HEK293T (cell line): ENCODE measurements around the gene CLEC17A.
"Not testable (repeated sequence)": the region's sequence is repeated elsewhere in the genome, so short reads cannot be mapped to it uniquely, and the experiment has no call there.

Experiments
- CTCF ChIA-PET: fragments of 350-600 bp; formaldehyde crosslinking; extraction: SDS; loops from one replicate; lab custom pipeline; 2021; ENCODE audit warnings: antibody characterized with exemption, inconsistent platforms; lab: Yijun Ruan, JAX
- POLR2A ChIA-PET: fragments of 350-600 bp; formaldehyde crosslinking; extraction: SDS; loops from one replicate; lab custom pipeline; 2020; ENCODE audit warnings: antibody characterized with exemption, inconsistent platforms; lab: Yijun Ruan, JAX
- DNase-seq: peaks from one replicate; pipeline ENCODE4 v3.0.0; 2012; ENCODE audit warnings: mixed read lengths; ENCODE audit errors: extremely low spot score
- ARNT ChIP-seq: fragments of 450-650 bp; IDR thresholded peaks from 2 replicates; pipeline ENCODE4 v1.6.1; 2017; ENCODE audit warnings: mild to moderate bottlenecking
- BHLHE40 ChIP-seq: fragments of 450-650 bp; IDR thresholded peaks from 2 replicates; pipeline ENCODE4 v1.6.1; 2016; ENCODE audit warnings: mild to moderate bottlenecking, moderate library complexity, borderline replicate concordance
- CTBP1 ChIP-seq: fragments of 450-650 bp; IDR thresholded peaks from 2 replicates; pipeline ENCODE4 v1.6.1; 2016; ENCODE audit warnings: borderline replicate concordance
- ELF4 ChIP-seq: fragments of 450-650 bp; IDR thresholded peaks from 2 replicates; pipeline ENCODE4 v1.6.1; 2017; ENCODE audit warnings: antibody characterized with exemption
- FOXA1 ChIP-seq: fragments of 450-650 bp; IDR thresholded peaks from 2 replicates; pipeline ENCODE4 v1.6.1; 2016; ENCODE audit warnings: mild to moderate bottlenecking
- FOXK2 ChIP-seq: fragments of 450-650 bp; IDR thresholded peaks from 2 replicates; pipeline ENCODE4 v1.6.1; 2016; ENCODE audit warnings: mild to moderate bottlenecking
- FOXM1 ChIP-seq: fragments of 450-650 bp; IDR thresholded peaks from 2 replicates; pipeline ENCODE4 v1.6.1; 2017; ENCODE audit warnings: mild to moderate bottlenecking, borderline replicate concordance
- L3MBTL2 ChIP-seq: fragments of 450-650 bp; conservative IDR thresholded peaks from 2 replicates; pipeline ENCODE4 v1.6.1; 2016; ENCODE audit warnings: mild to moderate bottlenecking
- LEF1 ChIP-seq: fragments of 450-650 bp; IDR thresholded peaks from 2 replicates; pipeline ENCODE4 v1.6.1; 2017; ENCODE audit warnings: mild to moderate bottlenecking, borderline replicate concordance
- NFRKB ChIP-seq: fragments of 450-650 bp; IDR thresholded peaks from 2 replicates; pipeline ENCODE4 v1.6.1; 2016; ENCODE audit warnings: mild to moderate bottlenecking, moderate library complexity
- SP1 ChIP-seq: fragments of 450-650 bp; IDR thresholded peaks from 2 replicates; pipeline ENCODE4 v1.6.1; 2017
- SUZ12 ChIP-seq: fragments of 450-650 bp; IDR thresholded peaks from 2 replicates; pipeline ENCODE4 v1.6.1; 2016; ENCODE audit warnings: mild to moderate bottlenecking
- TARDBP ChIP-seq: fragments of 450-650 bp; IDR thresholded peaks from 2 replicates; pipeline ENCODE4 v1.6.1; 2016
- ZNF384 ChIP-seq: fragments of 450-650 bp; IDR thresholded peaks from 2 replicates; pipeline ENCODE4 v1.6.1; 2016
- TF ChIP-seq, protein P1 (sequence below): fragments of 450-650 bp; IDR thresholded peaks from 2 replicates; pipeline ENCODE4 v1.6.1; 2016

CLEC17A gene

DNA sequence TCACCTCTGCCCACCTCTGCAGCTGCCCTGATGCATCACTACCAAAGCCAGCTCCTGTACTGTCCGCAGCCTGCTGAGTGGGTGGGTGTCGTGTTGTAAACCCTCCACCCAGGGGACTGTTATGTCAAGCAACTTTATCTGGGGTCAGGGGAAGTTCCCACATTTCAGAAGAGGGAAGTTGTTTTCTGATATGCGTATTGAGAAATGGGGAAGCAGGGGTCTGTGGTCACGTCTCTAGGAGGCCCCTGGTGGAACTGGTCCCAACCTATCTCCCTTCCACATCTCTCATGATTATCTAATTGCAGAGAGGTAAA, 31.2 kb downstream of the CLEC17A start:
- ChIA-PET POLR2A (no interaction called here), CTCF (no interaction called here)
- TF ChIP-seq LEF1 (no peak), TARDBP (no peak), SUZ12 (no peak), CTBP1 (no peak), ARNT (no peak), NFRKB (no peak), L3MBTL2 (no peak), ZNF384 (no peak), FOXK2 (no peak), FOXA1 (no peak), BHLHE40 (no peak), FOXM1 (no peak)
- TF ChIP-seq, protein P1, sequence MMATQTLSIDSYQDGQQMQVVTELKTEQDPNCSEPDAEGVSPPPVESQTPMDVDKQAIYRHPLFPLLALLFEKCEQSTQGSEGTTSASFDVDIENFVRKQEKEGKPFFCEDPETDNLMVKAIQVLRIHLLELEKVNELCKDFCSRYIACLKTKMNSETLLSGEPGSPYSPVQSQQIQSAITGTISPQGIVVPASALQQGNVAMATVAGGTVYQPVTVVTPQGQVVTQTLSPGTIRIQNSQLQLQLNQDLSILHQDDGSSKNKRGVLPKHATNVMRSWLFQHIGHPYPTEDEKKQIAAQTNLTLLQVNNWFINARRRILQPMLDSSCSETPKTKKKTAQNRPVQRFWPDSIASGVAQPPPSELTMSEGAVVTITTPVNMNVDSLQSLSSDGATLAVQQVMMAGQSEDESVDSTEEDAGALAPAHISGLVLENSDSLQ: no peak
- DNase-seq: no peak

DNA sequence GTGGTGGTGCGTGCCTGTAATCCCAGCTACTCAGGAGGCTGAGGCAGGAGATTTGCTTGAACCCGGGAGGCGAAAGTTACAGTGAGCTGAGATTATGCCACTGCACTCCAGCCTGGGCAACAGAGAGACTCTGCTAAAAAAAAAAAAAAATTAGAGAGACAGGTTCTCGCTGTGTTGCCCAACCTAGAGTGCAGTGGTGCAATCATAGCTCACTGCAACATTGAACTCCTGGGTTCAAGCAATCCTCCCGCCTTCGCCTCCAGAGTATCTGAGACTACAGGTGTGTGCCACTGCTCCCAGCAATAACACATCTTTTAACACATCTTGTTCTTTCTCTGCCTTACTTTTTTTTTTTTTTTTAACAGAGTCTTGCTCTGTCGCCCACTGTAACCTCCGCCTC, 32.7 kb downstream of the CLEC17A start:
- no peak for DNase-seq
- ChIA-PET CTCF (no interaction called here), POLR2A (no interaction called here)
- TF ChIP-seq ZNF384: no peak
- no peak for TF ChIP-seq TARDBP
- no peak for TF ChIP-seq NFRKB
- TF ChIP-seq ARNT: no peak
- TF ChIP-seq, protein P1: no peak
- TF ChIP-seq BHLHE40: no peak
- no peak for TF ChIP-seq SP1
- TF ChIP-seq FOXM1: no peak
- TF ChIP-seq ELF4: no peak
- TF ChIP-seq LEF1: no peak
- no peak for TF ChIP-seq FOXA1

DNA sequence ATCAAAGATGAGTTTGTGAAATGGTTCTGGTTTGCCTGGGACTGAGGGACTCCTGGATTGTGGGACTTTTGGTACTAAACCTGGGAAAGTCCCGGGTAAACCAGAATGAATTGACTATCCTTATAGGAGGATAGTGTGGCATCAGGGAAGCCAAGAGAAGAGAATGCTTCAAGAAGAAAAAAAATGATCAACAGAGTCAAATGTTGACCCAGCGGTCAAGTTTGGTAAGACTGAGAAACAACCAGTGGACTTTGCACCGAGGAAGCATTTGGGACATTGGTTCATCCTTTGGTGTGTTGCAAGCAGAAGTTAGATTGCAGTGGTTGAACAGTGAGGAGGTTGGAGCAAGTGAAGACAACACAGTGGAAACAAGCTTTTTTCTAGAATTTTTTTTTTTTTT, 33.5 kb downstream of the CLEC17A start:
- DNase-seq: no peak
- POLR2A ChIA-PET: no interaction called here
- CTCF ChIA-PET: no interaction called here
- TF ChIP-seq BHLHE40: no peak
- no peak for TF ChIP-seq SP1
- TF ChIP-seq FOXK2: no peak
- TF ChIP-seq CTBP1: no peak
- TF ChIP-seq LEF1: no peak

DNA sequence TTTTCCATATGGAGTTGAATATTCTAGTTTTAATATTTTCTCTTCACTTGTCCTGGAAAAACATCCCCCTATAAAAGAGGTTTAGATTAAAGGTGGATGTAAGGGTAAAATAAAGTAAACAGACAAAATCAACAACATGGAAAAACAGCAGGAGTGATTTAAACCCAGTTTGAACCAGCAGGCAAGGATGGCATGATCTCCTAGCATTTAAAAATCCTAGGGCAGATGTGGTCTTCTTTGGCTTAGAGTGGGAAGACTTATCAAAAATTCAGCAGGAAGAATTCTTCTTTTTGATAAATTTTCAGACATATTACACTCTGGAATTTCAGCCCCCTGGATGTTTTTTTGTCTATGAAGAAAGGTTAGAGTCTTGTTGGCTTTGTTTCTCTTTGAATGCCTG, 36.5 kb downstream of the CLEC17A start:
- no peak for DNase-seq
- ChIA-PET CTCF (no interaction called here), POLR2A (no interaction called here)
- TF ChIP-seq SP1 (no peak), NFRKB (no peak), ZNF384 (no peak), L3MBTL2 (no peak), ARNT (no peak), CTBP1 (no peak)

DNA sequence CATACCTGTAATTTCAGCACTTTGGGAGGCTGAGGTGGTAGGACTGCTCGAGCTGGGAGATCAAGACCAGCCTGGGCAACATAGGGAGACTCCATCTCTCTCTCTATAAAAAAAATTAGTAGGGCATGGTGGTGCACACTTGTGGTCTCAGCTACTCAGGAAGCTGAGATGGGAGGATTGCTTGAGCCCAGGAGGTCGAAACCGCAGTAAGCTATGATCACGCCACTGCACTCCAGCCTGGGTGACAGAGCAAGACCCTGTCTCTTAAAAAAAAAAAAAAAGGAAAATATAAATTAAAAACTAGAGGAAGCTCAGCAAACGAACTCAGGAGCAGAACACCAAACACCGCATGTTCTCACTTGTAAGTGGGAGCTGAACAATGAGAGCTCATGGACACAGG, 41.6 kb downstream of the CLEC17A start:
- CTCF ChIA-PET, DNase-seq: not testable (repeated sequence)
- POLR2A ChIA-PET: interaction anchor here (0.6 kb wide), 1 partner anchor 557 kb away, joined by 3 read pairs; no protein-coding TSS in a partner anchor

DNA sequence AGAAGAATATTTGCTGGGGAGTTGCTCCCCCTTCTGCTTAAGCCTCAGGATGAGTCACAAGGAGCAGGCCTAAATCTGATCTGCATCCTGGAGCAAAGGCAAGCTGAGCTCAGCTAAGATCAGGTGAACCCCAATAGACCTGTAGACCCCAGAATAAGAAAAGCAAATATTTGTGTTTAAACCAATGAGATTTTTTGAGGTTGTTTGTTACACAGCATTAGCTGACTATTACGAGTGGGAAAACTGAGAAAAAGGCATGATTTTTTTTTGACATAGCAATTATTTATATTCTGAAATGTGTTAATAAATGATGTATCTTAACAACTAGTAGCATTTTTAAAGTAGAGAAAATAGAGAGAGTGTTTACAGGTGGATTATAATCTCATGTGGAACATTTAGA, 46.7 kb downstream of the CLEC17A start:
- CTCF ChIA-PET: no interaction called here
- POLR2A ChIA-PET: no interaction called here
- TF ChIP-seq CTBP1: no peak
- no peak for TF ChIP-seq ELF4
- no peak for TF ChIP-seq FOXM1
- TF ChIP-seq, protein P1: no peak
- TF ChIP-seq LEF1: no peak
- no peak for TF ChIP-seq SP1
- no peak for TF ChIP-seq FOXA1
- TF ChIP-seq ZNF384: no peak
- DNase-seq: no peak

DNA sequence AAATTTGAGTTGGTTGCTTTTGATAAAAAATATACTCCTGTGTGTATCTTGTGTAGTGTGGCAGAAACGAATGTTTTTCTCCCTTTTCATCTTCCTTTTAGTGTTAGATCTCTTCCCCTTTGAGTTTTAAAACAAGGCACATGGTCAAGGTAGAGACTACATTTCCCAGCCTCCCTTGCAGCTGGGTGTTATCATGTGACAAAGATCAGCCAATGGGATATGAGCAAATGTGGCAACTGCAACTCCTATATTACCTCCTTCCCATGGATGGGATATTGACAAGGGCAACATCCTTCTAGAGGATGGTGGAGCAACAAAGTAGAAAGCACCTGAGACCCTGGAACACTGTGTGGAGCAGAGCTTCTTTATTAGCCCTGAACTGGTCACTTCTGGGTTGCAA, 49.4 kb downstream of the CLEC17A start:
- ChIA-PET CTCF (no interaction called here), POLR2A (no interaction called here)
- TF ChIP-seq CTBP1 (peak; percentile 11; the same call in 1 of the 2 replicates), L3MBTL2 (no peak)
- peak; percentile 56 for DNase-seq
